GM21825 (cell line): ENCODE measurements around the gene LCN2.
"Not testable (repeated sequence)": the region's sequence is repeated elsewhere in the genome, so short reads cannot be mapped to it uniquely, and the experiment has no call there.

Experiments
- ATAC-seq: cut with Tn5 transposase; IDR thresholded peaks from one replicate; pipeline ENCODE4 v1.9.1; 2021; ENCODE audit warnings: mild to moderate bottlenecking, moderate library complexity; ENCODE audit not compliant: unreplicated experiment

The LCN2 gene

GRCh38 chr9:128127568-128127989 is 21.7 kb upstream of the LCN2 start, which contains the start of gene PTGES2:
Gene PTGES2 (minus strand): TSS chr9:128127729. CDS start chr9:128127717, 12 bp downstream.
- ATAC-seq, result peak; percentile 63

DNA sequence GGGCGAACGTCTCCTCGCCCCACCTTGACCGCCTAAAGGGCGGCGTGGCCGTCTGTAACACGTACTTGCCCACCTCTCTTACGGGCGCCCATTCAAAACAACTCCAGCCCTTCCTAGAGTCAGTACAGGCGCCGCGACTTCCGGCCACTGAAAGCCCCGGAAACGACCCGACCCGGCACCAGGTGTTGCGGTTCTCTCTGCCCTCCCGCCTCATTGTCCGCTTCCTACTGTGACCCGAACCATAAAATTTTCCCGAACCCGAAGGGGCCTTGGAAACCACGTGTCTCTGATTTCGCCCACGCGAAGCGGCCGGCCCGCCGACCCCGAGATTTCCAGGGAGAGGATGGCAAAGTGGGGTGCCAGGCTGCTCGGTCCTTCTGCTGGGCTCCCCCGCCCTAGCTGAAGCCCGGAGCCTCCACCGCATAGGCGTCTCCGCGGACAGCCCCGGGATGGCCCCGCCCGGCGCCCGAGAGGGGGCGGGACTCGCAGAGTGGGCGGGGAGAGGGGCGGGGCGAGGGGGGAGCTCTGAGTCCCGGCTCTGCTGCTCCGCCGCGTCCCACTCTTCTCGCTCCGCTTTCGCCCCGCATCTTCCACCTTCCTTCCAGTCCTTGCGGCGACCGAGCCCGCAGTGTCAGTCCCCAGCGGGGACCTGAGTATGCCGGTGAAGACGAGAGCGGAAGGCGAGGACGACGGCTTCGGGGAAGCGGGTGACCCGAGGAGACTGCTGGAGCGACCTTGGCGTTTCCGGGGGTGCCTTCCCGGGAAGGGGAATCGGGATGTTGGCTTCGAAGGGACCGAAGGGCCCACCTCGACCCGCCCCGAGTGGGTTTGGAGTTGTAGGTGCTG is 21.0 kb upstream of the LCN2 start:
- ATAC-seq, result peak; percentile 59

DNA sequence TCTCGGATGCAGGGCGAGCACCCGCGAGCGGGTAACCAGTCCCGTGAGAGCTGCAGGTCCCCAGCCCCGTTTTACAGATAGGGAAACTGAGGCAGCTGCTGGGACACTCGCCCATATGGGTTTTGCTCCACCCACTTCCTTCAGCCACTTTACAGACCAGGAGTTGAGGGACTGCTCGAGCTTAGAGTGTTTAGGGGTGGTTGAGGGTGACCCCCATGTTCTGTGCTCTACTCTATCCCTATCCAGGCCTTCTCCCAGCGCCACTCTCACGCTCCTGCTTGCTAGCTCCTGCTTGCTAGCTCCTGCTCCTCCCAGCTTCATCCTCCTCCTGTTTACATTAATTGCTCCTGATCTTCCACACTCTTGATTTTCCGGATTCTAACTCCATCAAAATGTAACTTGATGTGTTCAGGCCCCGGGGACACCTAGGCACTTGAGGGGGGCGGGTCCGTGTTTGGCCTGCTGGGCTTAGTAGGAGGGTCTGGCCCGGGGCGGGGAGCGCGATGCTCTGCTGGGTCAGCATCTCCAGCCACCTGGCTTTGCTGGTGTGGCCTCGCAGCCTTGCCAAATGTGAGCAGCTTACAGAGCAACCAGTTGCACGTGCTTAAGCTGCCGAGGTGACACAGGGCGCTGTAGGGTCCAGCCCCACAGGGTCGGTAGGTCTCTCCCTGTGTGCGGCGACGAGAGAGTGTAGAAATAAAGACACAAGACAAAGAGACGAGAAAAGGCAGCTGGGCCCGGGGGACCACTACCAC is 20.2 kb upstream of the LCN2 start:
- no peak for ATAC-seq

DNA sequence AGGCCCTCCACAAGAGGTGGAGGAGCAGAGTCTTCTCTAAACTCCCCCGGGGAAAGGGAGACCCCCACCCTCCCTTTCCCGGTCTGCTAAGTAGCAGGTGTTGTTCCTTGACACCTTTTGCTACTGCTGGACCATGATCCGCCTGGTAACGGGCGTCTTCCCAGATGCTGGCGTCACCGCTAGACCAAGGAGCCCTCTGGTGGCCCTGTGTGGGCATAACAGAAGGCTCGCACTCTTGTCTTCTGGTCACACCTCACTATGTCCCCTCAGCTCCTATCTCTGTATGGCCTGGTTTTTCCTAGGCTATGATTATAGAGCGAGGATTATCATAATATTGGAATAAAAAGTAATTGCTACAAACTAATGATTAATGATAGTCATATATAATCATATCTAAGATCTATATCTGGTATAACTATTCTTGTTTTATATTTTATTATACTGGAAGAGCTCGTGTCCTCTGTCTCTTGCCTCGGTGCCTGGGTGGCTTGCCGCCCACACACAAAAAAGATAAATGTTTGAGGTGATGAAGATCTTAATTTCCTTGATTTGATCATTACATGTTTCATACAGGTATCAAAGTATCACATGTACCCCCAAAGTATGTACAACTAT is 19.2 kb upstream of the LCN2 start:
- not testable (repeated sequence) for ATAC-seq

DNA sequence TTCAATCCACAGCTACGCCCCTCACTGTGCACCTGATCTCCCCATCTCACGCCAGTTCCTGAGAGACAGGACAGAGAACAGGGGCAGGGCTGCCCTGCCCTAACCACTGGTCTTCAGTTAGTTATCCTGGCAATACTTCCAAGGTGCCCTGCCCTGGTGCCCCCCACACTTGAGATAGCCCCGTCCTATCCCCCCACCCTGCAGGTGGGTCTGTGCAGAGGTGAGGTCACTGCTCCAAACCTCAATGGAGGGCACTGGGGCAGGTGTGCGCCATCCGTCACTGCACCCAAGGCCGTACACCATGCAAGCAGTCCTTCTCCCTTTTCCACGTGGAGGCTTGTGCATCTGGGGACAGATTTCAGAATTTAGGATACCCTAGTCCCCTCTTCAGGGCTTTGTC is 18.6 kb upstream of the LCN2 start:
- ATAC-seq, result not testable (repeated sequence)

- ATAC-seq, result not testable (repeated sequence)
Measured at GRCh38 chr9:128131346-128131745, 17.9 kb upstream of the LCN2 start.

GRCh38 chr9:128132139-128132538 is 17.1 kb upstream of the LCN2 start:
- ATAC-seq, result not testable (repeated sequence)

GRCh38 chr9:128135561-128135960 is 13.7 kb upstream of the LCN2 start:
- not testable (repeated sequence) for ATAC-seq

DNA sequence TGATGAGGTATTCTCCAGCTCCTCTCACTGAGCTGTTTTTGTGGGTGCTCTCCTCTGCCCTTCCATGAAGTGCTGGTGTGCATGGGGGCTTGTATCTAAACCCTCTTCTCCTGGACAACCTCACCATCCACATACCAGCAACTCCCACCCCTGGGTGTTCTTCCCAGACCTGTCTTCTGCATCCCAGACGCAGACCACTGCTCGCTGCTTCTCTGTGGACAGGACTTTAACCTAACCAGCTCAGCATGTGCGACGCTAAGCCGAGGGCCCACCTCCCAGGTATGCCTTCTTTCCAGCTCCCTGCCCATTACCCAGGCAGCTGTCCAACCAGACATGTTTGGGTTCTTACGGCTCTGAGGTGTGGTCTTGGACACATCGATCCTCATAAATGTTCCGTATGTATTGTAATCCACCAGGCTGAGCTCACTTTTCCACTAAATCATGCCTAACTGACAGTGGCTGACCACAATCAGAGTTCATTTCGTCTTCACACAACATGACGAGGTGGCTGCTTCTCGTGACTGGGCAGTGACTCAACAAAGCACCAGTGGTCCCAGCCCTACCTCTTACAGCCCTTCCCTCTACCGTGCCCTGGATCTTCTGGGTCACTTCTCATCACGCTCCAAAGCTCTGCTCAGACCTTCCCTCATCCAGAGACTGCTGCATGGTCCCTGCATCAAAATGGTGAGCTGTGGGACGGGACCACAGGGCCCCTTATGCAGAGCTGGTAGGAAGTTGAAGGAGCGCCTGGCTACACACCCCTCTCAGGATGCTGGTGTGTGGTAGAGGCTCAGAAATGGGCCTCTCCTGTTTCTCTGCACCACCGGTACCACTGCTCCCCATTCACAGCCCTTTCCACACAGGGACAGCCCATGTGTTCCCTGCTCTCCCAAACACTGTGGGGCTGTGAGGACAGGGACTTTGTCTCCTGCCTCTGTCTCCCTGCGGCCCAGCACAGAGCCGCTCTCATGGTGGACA is 12.1 kb upstream of the LCN2 start:
- no peak for ATAC-seq

GRCh38 chr9:128138001-128138400 is 11.3 kb upstream of the LCN2 start:
- no peak for ATAC-seq

DNA sequence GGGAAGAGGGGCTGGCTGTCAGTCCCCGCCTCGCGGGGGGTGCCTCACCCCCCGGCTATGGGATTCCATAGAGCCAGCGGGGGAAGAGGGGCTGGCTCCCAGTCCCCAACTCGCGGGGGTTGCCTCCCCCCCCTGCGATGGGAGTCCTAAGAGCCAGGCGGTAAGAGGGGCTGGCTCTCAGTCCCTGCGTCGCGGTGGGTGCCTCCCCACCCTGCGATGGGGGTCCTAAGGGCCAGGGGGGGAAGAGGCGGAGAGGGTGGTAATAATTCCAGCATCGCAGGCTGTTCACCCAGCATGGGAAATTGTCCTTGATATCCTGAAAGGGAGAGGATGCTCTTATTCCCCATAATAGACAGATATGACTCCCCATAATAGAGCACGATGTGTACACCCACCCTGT is 9.6 kb upstream of the LCN2 start:
- ATAC-seq, result no peak

- ATAC-seq, result no peak
Measured at GRCh38 chr9:128141604-128142003, 7.6 kb upstream of the LCN2 start.

- no peak for ATAC-seq
Measured at GRCh38 chr9:128142061-128142460, 7.2 kb upstream of the LCN2 start.

DNA sequence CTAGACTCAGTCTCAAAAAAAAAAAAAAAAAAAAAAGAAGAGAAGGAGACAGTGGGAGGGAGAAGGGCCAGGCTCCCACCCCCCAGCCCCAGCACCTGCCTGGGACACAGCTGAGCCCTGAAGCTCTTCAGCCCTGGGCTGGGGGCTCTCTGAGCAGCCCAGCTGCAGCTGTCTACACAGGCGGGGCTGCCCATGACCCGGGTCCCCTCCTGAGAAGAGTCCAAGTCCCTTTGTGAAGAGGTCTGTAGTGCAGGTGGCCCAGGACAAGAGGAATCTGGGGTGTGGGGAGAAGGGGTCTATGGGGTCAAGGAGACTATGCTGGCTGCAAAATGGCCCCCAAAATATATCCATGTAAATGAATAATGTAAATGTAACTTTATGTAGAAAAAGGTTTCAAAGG is 6.7 kb upstream of the LCN2 start:
- no peak for ATAC-seq

GRCh38 chr9:128143525-128144238 is 5.6 kb upstream of the LCN2 start:
- no peak for ATAC-seq

DNA sequence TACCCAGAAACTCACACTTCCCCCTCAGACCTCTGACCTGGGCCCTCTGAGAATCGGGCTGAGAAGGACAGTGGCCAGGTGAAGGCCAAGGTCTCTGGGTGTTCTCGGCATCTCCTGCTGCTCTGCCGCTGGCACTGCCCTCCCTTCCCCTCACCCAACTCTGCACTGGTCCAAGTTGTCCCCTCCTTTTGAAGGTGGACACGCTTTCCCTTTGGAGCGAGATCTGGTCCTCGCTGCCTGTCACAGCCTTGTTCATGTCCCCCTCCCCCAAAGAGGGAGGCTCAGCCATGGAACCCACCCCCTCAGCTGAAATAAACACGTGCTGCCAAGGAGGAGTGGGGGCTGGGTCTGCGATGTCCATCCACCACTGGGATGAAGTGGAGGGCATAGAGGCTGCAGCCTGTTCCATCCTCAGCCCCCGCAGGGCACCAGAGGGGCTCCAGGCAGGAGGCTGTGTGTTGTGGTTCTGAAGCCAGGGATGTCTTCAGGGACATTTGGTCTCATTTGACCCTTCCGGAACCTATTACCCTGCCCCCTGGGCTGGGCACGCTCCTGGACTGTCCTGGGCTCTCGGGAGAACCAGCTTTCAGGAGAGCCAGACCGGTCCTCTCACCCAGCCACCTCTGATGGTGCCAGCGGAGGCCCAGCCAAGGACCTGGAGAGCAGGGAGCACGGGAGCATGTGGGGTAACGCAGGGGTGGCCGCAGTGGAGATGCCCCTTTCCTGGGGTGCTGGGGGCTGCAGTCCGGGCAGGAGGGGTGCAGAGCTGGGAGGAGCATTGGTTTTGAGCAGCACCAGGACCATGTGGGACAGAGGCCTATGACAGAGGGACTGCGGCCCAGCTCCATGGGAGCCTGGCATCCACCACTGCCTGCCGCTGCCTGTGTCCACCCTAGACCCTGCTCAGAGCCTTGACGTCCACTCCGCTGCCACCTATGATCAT is 4.7 kb upstream of the LCN2 start:
- no peak for ATAC-seq

- no peak for ATAC-seq
Measured at GRCh38 chr9:128145536-128145935, 3.7 kb upstream of the LCN2 start.

- ATAC-seq, result no peak
Measured at GRCh38 chr9:128145951-128146351, 3.3 kb upstream of the LCN2 start.
